IPS DF 19.7 (cell line): Measurements from ENCODE around the gene KRT38.
"Not testable (repeated sequence)": the region's sequence is repeated elsewhere in the genome, so short reads cannot be mapped to it uniquely, and the experiment has no call there.

Experiments
- DNase-seq: peaks from one replicate; pipeline ENCODE4 v3.0.0-alpha.2; 2013; ENCODE audit warnings: low read depth, low spot score

Gene KRT38

GRCh38 chr17:41462705-41463104, 21.9 kb upstream of the KRT38 start:
- no peak for DNase-seq

- no peak for DNase-seq
Observed at GRCh38 chr17:41457676-41458075, 16.9 kb upstream of the KRT38 start.

- DNase-seq, result no peak
Observed at GRCh38 chr17:41456204-41456603, 15.4 kb upstream of the KRT38 start.

GRCh38 chr17:41455236-41455635, 14.5 kb upstream of the KRT38 start:
- DNase-seq, result no peak

- DNase-seq, result no peak
Observed at GRCh38 chr17:41453066-41453465, 12.3 kb upstream of the KRT38 start.

GRCh38 chr17:41452281-41452680, 11.5 kb upstream of the KRT38 start:
- DNase-seq, result no peak

GRCh38 chr17:41451154-41451728, 10.5 kb upstream of the KRT38 start:
- no peak for DNase-seq

- DNase-seq, result no peak
Observed at GRCh38 chr17:41449008-41449407, 8.2 kb upstream of the KRT38 start.

- no peak for DNase-seq
Observed at GRCh38 chr17:41448506-41448905, 7.7 kb upstream of the KRT38 start.

GRCh38 chr17:41446806-41447205, 6.0 kb upstream of the KRT38 start:
- no peak for DNase-seq

- no peak for DNase-seq
Observed at GRCh38 chr17:41444640-41445039, 3.9 kb upstream of the KRT38 start.

GRCh38 chr17:41444186-41444585, 3.4 kb upstream of the KRT38 start:
- DNase-seq, result no peak

- no peak for DNase-seq
Observed at GRCh38 chr17:41442739-41443138, 2.0 kb upstream of the KRT38 start.

- no peak for DNase-seq
Observed at GRCh38 chr17:41439375-41439774, 1.4 kb downstream of the KRT38 start.

GRCh38 chr17:41437769-41438168, 3.0 kb downstream of the KRT38 start:
- no peak for DNase-seq

GRCh38 chr17:41437254-41437653, 3.5 kb downstream of the KRT38 start:
- no peak for DNase-seq

GRCh38 chr17:41434415-41434814, 6.4 kb downstream of the KRT38 start:
- no peak for DNase-seq

- no peak for DNase-seq
Observed at GRCh38 chr17:41434005-41434404, 6.8 kb downstream of the KRT38 start.

- no peak for DNase-seq
Observed at GRCh38 chr17:41433586-41433985, 7.2 kb downstream of the KRT38 start.

- DNase-seq, result not testable (repeated sequence)
Observed at GRCh38 chr17:41430376-41430775, 10.4 kb downstream of the KRT38 start.

- no peak for DNase-seq
Observed at GRCh38 chr17:41429667-41430066, 11.1 kb downstream of the KRT38 start.

GRCh38 chr17:41428591-41429291, 12.0 kb downstream of the KRT38 start:
- no peak for DNase-seq

- DNase-seq, result no peak
Observed at GRCh38 chr17:41424111-41424635, 16.6 kb downstream of the KRT38 start, which contains the start of gene KRT37. Gene KRT37, minus strand, starts transcription at chr17:41424585. Its CDS starts 62 bp downstream, at chr17:41424523.
